Neural cell (in vitro differentiated cells): ENCODE results near the gene CTNNA2. TPM values are rescaled to one million over a fixed set of nuclear protein-coding genes. Genes with fewer than 3 reads are reported as not detected.
A peak's percentile ranks its signal among the peaks of the same experiment; 100 is the strongest.

Experiments
- H2AFZ ChIP-seq: fragments of 200-600, 300-800 bp; sonication (generic), shearing (Covaris generic); 2 replicates; pipeline ENCODE4 v1.6.0; 2014; ENCODE audit warnings: low read depth, mild to moderate bottlenecking, antibody characterized with exemption, low read length, moderate library complexity
- H3F3A ChIP-seq: fragments of 200-600 bp; shearing (Covaris generic); 2 replicates; pipeline ENCODE4 v1.6.1; 2016; ENCODE audit warnings: mild to moderate bottlenecking, moderate library complexity, mixed read lengths, antibody characterized with exemption, low read length; ENCODE audit not compliant: insufficient read depth, poor library complexity, severe bottlenecking
- H3K27ac ChIP-seq: fragments of 200-600, 300-800 bp; sonication (generic), shearing (Covaris generic); 2 replicates; pipeline ENCODE4 v1.5.1; 2014; ENCODE audit warnings: mild to moderate bottlenecking, low read length, moderate library complexity
- H3K27me3 ChIP-seq: fragments of 300-800, 200-600 bp; sonication (generic), shearing (Covaris generic); 2 replicates; pipeline ENCODE4 v1.6.0; 2014; ENCODE audit warnings: mild to moderate bottlenecking, low read depth, low read length, moderate library complexity; ENCODE audit not compliant: insufficient read depth
- H3K36me3 ChIP-seq: fragments of 300-800, 200-600 bp; sonication (generic), shearing (Covaris generic); 2 replicates; pipeline ENCODE4 v1.5.1; 2014; ENCODE audit warnings: mild to moderate bottlenecking, antibody characterized with exemption, low read length, moderate library complexity; ENCODE audit not compliant: insufficient read depth
- H3K4me2 ChIP-seq: fragments of 300-800, 200-600 bp; sonication (generic), shearing (Covaris generic); 2 replicates; pipeline ENCODE4 v1.6.0; 2014; ENCODE audit warnings: mild to moderate bottlenecking, low read length
- H3K4me3 ChIP-seq: fragments of 300-800, 200-600 bp; sonication (generic), shearing (Covaris generic); 2 replicates; pipeline ENCODE4 v1.5.1; 2014; ENCODE audit warnings: mild to moderate bottlenecking, low read length, moderate library complexity
- H3K79me2 ChIP-seq: fragments of 200-600 bp; shearing (Covaris generic); replicated peaks from 2 replicates; pipeline ENCODE4 v1.6.0; 2014; ENCODE audit warnings: mild to moderate bottlenecking, low read length, moderate library complexity; ENCODE audit not compliant: insufficient read depth
- H3K9ac ChIP-seq: fragments of 300-800, 200-600 bp; sonication (generic), shearing (Covaris generic); 2 replicates; pipeline ENCODE4 v1.6.1; 2016; ENCODE audit warnings: mild to moderate bottlenecking, low read length, mixed read lengths
- H3K9me2 ChIP-seq: fragments of 200-600 bp; shearing (Covaris generic); 2 replicates; pipeline ENCODE4 v1.6.1; 2016; ENCODE audit warnings: mild to moderate bottlenecking, low read length, mixed read lengths; ENCODE audit not compliant: insufficient read depth
- H3K9me3 ChIP-seq: fragments of 200-600, 300-800 bp; sonication (generic), shearing (Covaris generic); 2 replicates; pipeline ENCODE4 v1.6.1; 2016; ENCODE audit warnings: mild to moderate bottlenecking, mixed run types, low read length, moderate library complexity, mixed read lengths
- H4K20me1 ChIP-seq: fragments of 200-600 bp; shearing (Covaris generic); 2 replicates; pipeline ENCODE4 v1.6.1; 2016; ENCODE audit warnings: mild to moderate bottlenecking, mixed run types; ENCODE audit not compliant: insufficient read depth
- EP300 ChIP-seq: fragments of 450-650 bp; conservative IDR thresholded peaks from 2 replicates; pipeline ENCODE4 v1.6.1; 2014; ENCODE audit warnings: antibody characterized with exemption, mild to moderate bottlenecking, moderate library complexity; ENCODE audit not compliant: poor library complexity, severe bottlenecking
- EZH2 ChIP-seq: fragments of 200-600, 300-800 bp; shearing (Covaris generic), sonication (generic); IDR thresholded peaks from 2 replicates; pipeline ENCODE4 v1.6.1; 2014; ENCODE audit warnings: antibody characterized with exemption, low read length, borderline replicate concordance, mild to moderate bottlenecking; ENCODE audit not compliant: insufficient read depth, poor library complexity, severe bottlenecking
- MXI1 ChIP-seq: fragments of 450-650 bp; conservative IDR thresholded peaks from 2 replicates; pipeline ENCODE4 v1.6.1; 2014; ENCODE audit warnings: antibody characterized with exemption, mild to moderate bottlenecking; ENCODE audit not compliant: poor library complexity, severe bottlenecking
- POLR2AphosphoS5 ChIP-seq: IDR thresholded peaks from 2 replicates; pipeline ENCODE4 v1.6.1; 2012
- RAD21 ChIP-seq: fragments of 450-650 bp; conservative IDR thresholded peaks from 2 replicates; pipeline ENCODE4 v1.6.1; 2014; ENCODE audit warnings: antibody characterized with exemption, mild to moderate bottlenecking, moderate library complexity
- SMC3 ChIP-seq: fragments of 450-650 bp; conservative IDR thresholded peaks from 2 replicates; pipeline ENCODE4 v1.6.1; 2014; ENCODE audit warnings: antibody characterized with exemption, mild to moderate bottlenecking, moderate library complexity; ENCODE audit not compliant: poor library complexity
- TAF1 ChIP-seq: IDR thresholded peaks from 2 replicates; pipeline ENCODE4 v1.6.1; 2012; ENCODE audit warnings: low read depth
- polyA plus RNA-seq: library from polyadenylated mRNA; depleted of rRNA; stranded (reverse); fragments of >200 nt; gene quantifications from 2 replicates; pipeline ENCODE4 v1.2.3, GENCODE V29; 2014
- TF ChIP-seq, protein P1 (sequence below): IDR thresholded peaks from 2 replicates; pipeline ENCODE4 v1.6.1; 2012; ENCODE audit warnings: borderline replicate concordance
- TF ChIP-seq, protein P2 (sequence below): fragments of 450-650 bp; IDR thresholded peaks from 2 replicates; pipeline ENCODE4 v1.5.1; 2014; ENCODE audit warnings: antibody characterized with exemption, mild to moderate bottlenecking, moderate library complexity; ENCODE audit not compliant: poor library complexity, severe bottlenecking

Gene CTNNA2
- polyA plus RNA-seq, 1 donor from 2014 or later, result 194 TPM

DNA sequence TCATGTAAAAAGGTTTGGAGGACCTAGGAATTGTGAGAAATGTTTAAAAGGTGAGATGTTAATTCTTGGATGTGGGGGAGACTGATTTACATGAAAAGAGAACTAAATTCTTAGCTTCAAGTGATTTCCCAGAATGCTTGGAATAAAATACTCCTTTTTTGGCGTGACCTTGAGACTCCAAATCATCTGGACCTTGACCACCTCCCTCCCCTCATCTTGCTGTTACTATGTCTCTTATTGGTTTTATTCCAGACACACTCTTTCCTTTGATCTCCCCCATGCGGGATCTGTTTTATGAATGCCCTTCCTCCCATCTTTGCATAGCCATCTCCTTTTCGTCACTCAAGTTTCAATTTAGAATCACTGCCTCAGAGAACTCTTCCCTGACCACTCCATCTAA is 811.7 kb downstream of the CTNNA2 start:
- H3K27ac ChIP-seq, result no peak overlapping the region
- TF ChIP-seq EZH2 (no peak), RAD21 (no peak), SMC3 (no peak), TAF1 (no peak), POLR2AphosphoS5 (no peak), MXI1 (no peak), EP300 (no peak)
- TF ChIP-seq, protein P1, sequence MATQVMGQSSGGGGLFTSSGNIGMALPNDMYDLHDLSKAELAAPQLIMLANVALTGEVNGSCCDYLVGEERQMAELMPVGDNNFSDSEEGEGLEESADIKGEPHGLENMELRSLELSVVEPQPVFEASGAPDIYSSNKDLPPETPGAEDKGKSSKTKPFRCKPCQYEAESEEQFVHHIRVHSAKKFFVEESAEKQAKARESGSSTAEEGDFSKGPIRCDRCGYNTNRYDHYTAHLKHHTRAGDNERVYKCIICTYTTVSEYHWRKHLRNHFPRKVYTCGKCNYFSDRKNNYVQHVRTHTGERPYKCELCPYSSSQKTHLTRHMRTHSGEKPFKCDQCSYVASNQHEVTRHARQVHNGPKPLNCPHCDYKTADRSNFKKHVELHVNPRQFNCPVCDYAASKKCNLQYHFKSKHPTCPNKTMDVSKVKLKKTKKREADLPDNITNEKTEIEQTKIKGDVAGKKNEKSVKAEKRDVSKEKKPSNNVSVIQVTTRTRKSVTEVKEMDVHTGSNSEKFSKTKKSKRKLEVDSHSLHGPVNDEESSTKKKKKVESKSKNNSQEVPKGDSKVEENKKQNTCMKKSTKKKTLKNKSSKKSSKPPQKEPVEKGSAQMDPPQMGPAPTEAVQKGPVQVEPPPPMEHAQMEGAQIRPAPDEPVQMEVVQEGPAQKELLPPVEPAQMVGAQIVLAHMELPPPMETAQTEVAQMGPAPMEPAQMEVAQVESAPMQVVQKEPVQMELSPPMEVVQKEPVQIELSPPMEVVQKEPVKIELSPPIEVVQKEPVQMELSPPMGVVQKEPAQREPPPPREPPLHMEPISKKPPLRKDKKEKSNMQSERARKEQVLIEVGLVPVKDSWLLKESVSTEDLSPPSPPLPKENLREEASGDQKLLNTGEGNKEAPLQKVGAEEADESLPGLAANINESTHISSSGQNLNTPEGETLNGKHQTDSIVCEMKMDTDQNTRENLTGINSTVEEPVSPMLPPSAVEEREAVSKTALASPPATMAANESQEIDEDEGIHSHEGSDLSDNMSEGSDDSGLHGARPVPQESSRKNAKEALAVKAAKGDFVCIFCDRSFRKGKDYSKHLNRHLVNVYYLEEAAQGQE, result no peak
- TF ChIP-seq, protein P2, sequence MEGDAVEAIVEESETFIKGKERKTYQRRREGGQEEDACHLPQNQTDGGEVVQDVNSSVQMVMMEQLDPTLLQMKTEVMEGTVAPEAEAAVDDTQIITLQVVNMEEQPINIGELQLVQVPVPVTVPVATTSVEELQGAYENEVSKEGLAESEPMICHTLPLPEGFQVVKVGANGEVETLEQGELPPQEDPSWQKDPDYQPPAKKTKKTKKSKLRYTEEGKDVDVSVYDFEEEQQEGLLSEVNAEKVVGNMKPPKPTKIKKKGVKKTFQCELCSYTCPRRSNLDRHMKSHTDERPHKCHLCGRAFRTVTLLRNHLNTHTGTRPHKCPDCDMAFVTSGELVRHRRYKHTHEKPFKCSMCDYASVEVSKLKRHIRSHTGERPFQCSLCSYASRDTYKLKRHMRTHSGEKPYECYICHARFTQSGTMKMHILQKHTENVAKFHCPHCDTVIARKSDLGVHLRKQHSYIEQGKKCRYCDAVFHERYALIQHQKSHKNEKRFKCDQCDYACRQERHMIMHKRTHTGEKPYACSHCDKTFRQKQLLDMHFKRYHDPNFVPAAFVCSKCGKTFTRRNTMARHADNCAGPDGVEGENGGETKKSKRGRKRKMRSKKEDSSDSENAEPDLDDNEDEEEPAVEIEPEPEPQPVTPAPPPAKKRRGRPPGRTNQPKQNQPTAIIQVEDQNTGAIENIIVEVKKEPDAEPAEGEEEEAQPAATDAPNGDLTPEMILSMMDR, result no peak
- no peaks in the 10 kb centered on the region for H3K9me2 ChIP-seq
- H3K9ac ChIP-seq, result no peak overlapping the region
- no peak overlapping the region for H3K4me3 ChIP-seq
- H3K4me2 ChIP-seq, result no peak overlapping the region
- no peak overlapping the region for H2AFZ ChIP-seq
- no peaks in the 10 kb centered on the region for H3K79me2 ChIP-seq
- no peaks in the 10 kb centered on the region for H4K20me1 ChIP-seq
- no peaks in the 10 kb centered on the region for H3K27me3 ChIP-seq
- H3K36me3 ChIP-seq, result no peaks in the 10 kb centered on the region
- no peaks in the 10 kb centered on the region for H3F3A ChIP-seq
- H3K9me3 ChIP-seq, result no peaks in the 10 kb centered on the region

DNA sequence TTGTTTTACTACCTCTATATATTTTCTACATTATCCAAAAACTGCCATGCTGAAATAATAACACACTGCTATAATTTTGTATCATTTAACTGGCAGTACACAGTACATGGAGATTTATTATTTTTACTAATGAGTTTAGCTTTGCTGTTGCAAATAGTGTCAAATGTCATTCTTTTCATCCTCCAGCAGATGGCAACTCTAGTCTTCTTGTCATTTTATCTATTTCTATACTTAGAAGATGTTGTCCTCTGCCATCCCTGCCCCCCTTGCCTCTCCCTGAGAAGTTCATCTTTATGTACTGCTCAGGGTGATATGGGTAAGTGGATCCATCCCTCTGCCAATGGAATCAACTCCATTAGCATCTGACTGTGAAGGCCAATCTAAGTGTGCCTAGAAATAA is 813.4 kb downstream of the CTNNA2 start:
- no peak for TF ChIP-seq MXI1
- no peak for TF ChIP-seq EZH2
- peak; percentile 80 for TF ChIP-seq SMC3
- TF ChIP-seq, protein P1, result no peak
- no peak for TF ChIP-seq TAF1
- TF ChIP-seq, protein P2, result peak; percentile 74
- no peak for TF ChIP-seq EP300
- no peak for TF ChIP-seq POLR2AphosphoS5
- TF ChIP-seq RAD21, result peak; percentile 80
- Histone ChIP-seq H3K9ac (no peak overlapping the region), H3K79me2 (no peaks in the 10 kb centered on the region), H2AFZ (no peak overlapping the region), H3K27me3 (no peaks in the 10 kb centered on the region), H3K36me3 (no peaks in the 10 kb centered on the region), H3K4me3 (no peak overlapping the region), H3K4me2 (no peak overlapping the region), H3K9me3 (no peaks in the 10 kb centered on the region), H4K20me1 (no peaks in the 10 kb centered on the region), H3K27ac (no peak overlapping the region), H3F3A (no peaks in the 10 kb centered on the region), H3K9me2 (no peaks in the 10 kb centered on the region)
